HUES6 (cell line): ENCODE data around the gene TBR1.
A peak's percentile ranks its signal among the peaks of the same experiment; 100 is the strongest.

Source experiments
- H3K27ac ChIP-seq: 2 replicates; pipeline ENCODE4 v1.7.0; 2013; ENCODE audit warnings: low read depth, mild to moderate bottlenecking, low read length, inconsistent platforms
- H3K27me3 ChIP-seq: 2 replicates; pipeline ENCODE4 v1.6.1; 2013; ENCODE audit warnings: low read length; ENCODE audit not compliant: control insufficient read depth, insufficient read depth
- H3K36me3 ChIP-seq: 2 replicates; pipeline ENCODE4 v1.6.1; 2013; ENCODE audit warnings: low read length; ENCODE audit not compliant: control insufficient read depth, insufficient read depth
- H3K4me1 ChIP-seq: 2 replicates; pipeline ENCODE4 v1.6.1; 2013; ENCODE audit warnings: low read length; ENCODE audit not compliant: control insufficient read depth, insufficient read depth
- H3K4me3 ChIP-seq: 2 replicates; pipeline ENCODE4 v1.5.1; 2013; ENCODE audit warnings: low read depth, low read length
- H3K9ac ChIP-seq: one replicate; pipeline ENCODE4 v1.6.1; 2013; ENCODE audit warnings: mild to moderate bottlenecking, low read length
- H3K9me3 ChIP-seq: 2 replicates; pipeline ENCODE4 v1.6.1; 2013; ENCODE audit warnings: low read depth, low read length; ENCODE audit not compliant: control insufficient read depth, insufficient read depth

TBR1 gene

GRCh38 chr2:161415034-161415986 is 787 bp upstream of the TBR1 start:
- peak overlapping the region; percentile 71 for H3K4me3 ChIP-seq
- H3K27ac ChIP-seq = no peak overlapping the region
- peaks cover 74% of the 10 kb centered on the region for H3K27me3 ChIP-seq
- no peak overlapping the region for H3K9ac ChIP-seq
- peaks cover 57% of the 10 kb centered on the region for H3K4me1 ChIP-seq
- no peaks in the 10 kb centered on the region for H3K9me3 ChIP-seq
- H3K36me3 ChIP-seq = 0 out of 2 replicates have a peak, but pooled peaks cover 2% of the 10 kb centered on the region

GRCh38 chr2:161416708-161417437 is 776 bp downstream of the TBR1 start:
- no peak overlapping the region for H3K27ac ChIP-seq
- H3K27me3 ChIP-seq = peaks cover 90% of the 10 kb centered on the region
- H3K9me3 ChIP-seq = no peaks in the 10 kb centered on the region
- no peaks in the 10 kb centered on the region for H3K36me3 ChIP-seq
- peaks cover 57% of the 10 kb centered on the region for H3K4me1 ChIP-seq
- no peak overlapping the region for H3K9ac ChIP-seq
- H3K4me3 ChIP-seq = peak overlapping the region; percentile 40

- Histone ChIP-seq H3K27ac (no peak overlapping the region), H3K36me3 (no peaks in the 10 kb centered on the region), H3K4me1 (peaks cover 57% of the 10 kb centered on the region), H3K9me3 (no peaks in the 10 kb centered on the region), H3K27me3 (peaks cover 98% of the 10 kb centered on the region), H3K9ac (no peak overlapping the region), H3K4me3 (peak overlapping the region; percentile 70)
Measured at GRCh38 chr2:161417438-161418274, 1.6 kb downstream of the TBR1 start.

GRCh38 chr2:161418275-161418714 is 2.2 kb downstream of the TBR1 start:
- no peaks in the 10 kb centered on the region for H3K9me3 ChIP-seq
- peak overlapping the region; percentile 70 for H3K4me3 ChIP-seq
- H3K9ac ChIP-seq = no peak overlapping the region
- H3K27me3 ChIP-seq = peaks cover 100% of the 10 kb centered on the region
- H3K36me3 ChIP-seq = no peaks in the 10 kb centered on the region
- peaks cover 54% of the 10 kb centered on the region for H3K4me1 ChIP-seq
- no peak overlapping the region for H3K27ac ChIP-seq

- peaks cover 47% of the 10 kb centered on the region for H3K4me1 ChIP-seq
- H3K27me3 ChIP-seq = peaks cover 100% of the 10 kb centered on the region
- no peak overlapping the region for H3K9ac ChIP-seq
- H3K27ac ChIP-seq = no peak overlapping the region
- H3K9me3 ChIP-seq = no peaks in the 10 kb centered on the region
- peak overlapping the region; percentile 70 for H3K4me3 ChIP-seq
- H3K36me3 ChIP-seq = no peaks in the 10 kb centered on the region
Measured at GRCh38 chr2:161418715-161419637, 2.9 kb downstream of the TBR1 start.

- Histone ChIP-seq H3K36me3 (no peaks in the 10 kb centered on the region), H3K27me3 (peaks cover 100% of the 10 kb centered on the region), H3K9ac (no peak overlapping the region), H3K9me3 (no peaks in the 10 kb centered on the region), H3K27ac (no peak overlapping the region), H3K4me3 (no peak overlapping the region), H3K4me1 (peaks cover 43% of the 10 kb centered on the region)
Measured at GRCh38 chr2:161419638-161420190, 3.6 kb downstream of the TBR1 start.

GRCh38 chr2:161420406-161421074 is 4.4 kb downstream of the TBR1 start:
- Histone ChIP-seq H3K36me3 (no peaks in the 10 kb centered on the region), H3K9ac (no peak overlapping the region), H3K27me3 (peaks cover 100% of the 10 kb centered on the region), H3K4me1 (peaks cover 35% of the 10 kb centered on the region), H3K27ac (no peak overlapping the region), H3K9me3 (no peaks in the 10 kb centered on the region), H3K4me3 (no peak overlapping the region)

- no peak overlapping the region for H3K4me3 ChIP-seq
- H3K36me3 ChIP-seq = no peaks in the 10 kb centered on the region
- peaks cover 24% of the 10 kb centered on the region for H3K4me1 ChIP-seq
- H3K27ac ChIP-seq = no peak overlapping the region
- H3K9ac ChIP-seq = no peak overlapping the region
- no peaks in the 10 kb centered on the region for H3K9me3 ChIP-seq
- H3K27me3 ChIP-seq = peaks cover 100% of the 10 kb centered on the region
Measured at GRCh38 chr2:161421686-161422085, 5.6 kb downstream of the TBR1 start.

GRCh38 chr2:161422816-161423403 is 6.8 kb downstream of the TBR1 start:
- Histone ChIP-seq H3K27me3 (peaks cover 100% of the 10 kb centered on the region), H3K9me3 (no peaks in the 10 kb centered on the region), H3K4me1 (peaks cover 19% of the 10 kb centered on the region), H3K9ac (no peak overlapping the region), H3K4me3 (peak overlapping the region; percentile 66), H3K27ac (no peak overlapping the region), H3K36me3 (no peaks in the 10 kb centered on the region)
